Fibroblast of lung (primary cell): Measurements from ENCODE around the gene CACNA1A. TPM values are rescaled to one million over a fixed set of nuclear protein-coding genes. Genes with fewer than 3 reads are reported as not detected.
A peak's percentile ranks its signal among the peaks of the same experiment; 100 is the strongest.

ENCODE experiments used
- DNase-seq, 2 donors: peaks; one replicate each; pipeline versions ENCODE4 v3.0.0 to v3.0.0-alpha.2; 2010; ENCODE audit warnings: low read depth in 2 of 2
- H2AFZ ChIP-seq: 2 replicates; pipeline ENCODE4 v1.5.1; 2012; ENCODE audit warnings: low read length, control low read depth, inconsistent platforms
- H3K27ac ChIP-seq: 2 replicates; pipeline ENCODE4 v1.5.1; 2011; ENCODE audit warnings: low read length, control low read depth; ENCODE audit not compliant: insufficient read depth
- H3K27me3 ChIP-seq: 2 replicates; pipeline ENCODE4 v1.5.1; 2011; ENCODE audit warnings: mild to moderate bottlenecking, low read length; ENCODE audit not compliant: control insufficient read depth, insufficient read depth
- H3K36me3 ChIP-seq: 2 replicates; pipeline ENCODE4 v1.5.1; 2011; ENCODE audit warnings: low read length; ENCODE audit not compliant: control insufficient read depth, insufficient read depth
- H3K4me1 ChIP-seq: 2 replicates; pipeline ENCODE4 v1.5.1; 2011; ENCODE audit warnings: low read length; ENCODE audit not compliant: control insufficient read depth, insufficient read depth; ENCODE audit errors: extremely low read depth
- H3K4me2 ChIP-seq: 2 replicates; pipeline ENCODE4 v1.5.1; 2011; ENCODE audit warnings: low read length, control low read depth; ENCODE audit not compliant: insufficient read depth; ENCODE audit errors: extremely low read depth
- H3K4me3 ChIP-seq, 4 experiments: fragments of 200-600 bp in 1 of 4; sonication (generic) in 1 of 4; replicated peaks in 1 of 4; 2 replicates each; pipeline ENCODE4 v1.5.1; 2011 to 2016; ENCODE audit warnings: low read length in 4 of 4, low read depth in 3 of 4, mild to moderate bottlenecking in 3 of 4, control low read depth in 2 of 4, inconsistent platforms in 1 of 4, mixed read lengths in 1 of 4; ENCODE audit not compliant: insufficient read depth in 1 of 4; ENCODE audit errors: control extremely low read depth in 1 of 4
- H3K79me2 ChIP-seq: 2 replicates; pipeline ENCODE4 v1.5.1; 2012; ENCODE audit warnings: mild to moderate bottlenecking, low read length, inconsistent platforms; ENCODE audit not compliant: control insufficient read depth, insufficient read depth
- H3K9ac ChIP-seq: 2 replicates; pipeline ENCODE4 v1.5.1; 2011; ENCODE audit warnings: mild to moderate bottlenecking, low read length, control low read depth; ENCODE audit not compliant: insufficient read depth
- H3K9me3 ChIP-seq: 2 replicates; pipeline ENCODE4 v1.5.1; 2012; ENCODE audit warnings: low read depth, low read length; ENCODE audit not compliant: control insufficient read depth, insufficient read depth
- H4K20me1 ChIP-seq: 2 replicates; pipeline ENCODE4 v1.5.1; 2011; ENCODE audit warnings: low read length; ENCODE audit not compliant: control insufficient read depth, insufficient read depth; ENCODE audit errors: extremely low read depth
- EZH2 ChIP-seq: IDR thresholded peaks from 2 replicates; pipeline ENCODE4 v1.5.1; 2012; ENCODE audit warnings: low read length, control low read depth, mild to moderate bottlenecking; ENCODE audit errors: missing control alignments
- polyA plus RNA-seq, 2 donors: library from polyadenylated mRNA; depleted of rRNA in 1 of 2; stranded (reverse) in 1 of 2; unstranded in 1 of 2; fragments of >200 nt; gene quantifications; 2 replicates each; pipeline ENCODE4 v1.2.1, GENCODE V29; 2011 to 2012; ENCODE audit warnings: missing spikeins in 1 of 2
- total RNA-seq: library from RNA; depleted of rRNA; stranded (reverse); fragments of >200 nt; gene quantifications from 2 replicates; pipeline ENCODE4 v1.2.1, GENCODE V29; 2014
- TF ChIP-seq, protein P1 (sequence below), 2 donors: IDR thresholded peaks in 1 of 2; conservative IDR thresholded peaks in 1 of 2; 1 replicate in 1 of 2; 2 replicates in 1 of 2; pipeline ENCODE4 v1.5.1; 2011 to 2012; ENCODE audit warnings: low read length in 2 of 2, control low read depth in 1 of 2, inconsistent platforms in 1 of 2, low read depth in 1 of 2, mild to moderate bottlenecking in 1 of 2

CACNA1A gene
- total and polyA plus RNA-seq, 2 donors (not counting 1 experiment from before 2014, with no cell fraction given): 0.96 to 9.7 TPM

DNA sequence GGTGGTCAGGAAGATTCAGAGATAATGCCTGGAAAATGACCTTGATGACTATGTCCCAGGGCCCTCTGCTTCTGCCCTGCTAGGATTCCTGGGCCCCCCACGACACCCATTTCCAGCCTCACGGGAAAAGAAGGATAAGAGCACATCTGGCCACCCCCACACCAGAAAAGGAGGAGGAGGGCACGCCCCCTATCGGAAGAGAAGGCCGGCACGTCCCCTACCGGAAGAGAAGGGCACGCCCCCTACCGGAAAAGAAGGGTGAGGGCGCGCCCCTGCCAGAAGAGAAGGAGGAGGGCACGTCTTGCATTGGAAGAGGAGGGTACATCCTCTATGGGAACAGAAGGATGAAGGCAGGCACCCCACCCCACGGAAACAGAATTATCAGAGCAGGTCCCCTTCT lies 271.8 kb downstream of the CACNA1A start:
- Histone ChIP-seq H3K9me3 (no peaks in the 10 kb centered on the region), H3K4me1 (no peaks in the 10 kb centered on the region), H2AFZ (no peak overlapping the region), H3K27ac (no peak overlapping the region), H3K4me2 (no peak overlapping the region), H4K20me1 (no peaks in the 10 kb centered on the region), H3K79me2 (no peaks in the 10 kb centered on the region), H3K4me3 (no peak overlapping the region), H3K27me3 (peaks cover 8% of the 10 kb centered on the region), H3K9ac (no peak overlapping the region), H3K36me3 (no peaks in the 10 kb centered on the region)
- no peak for TF ChIP-seq EZH2
- TF ChIP-seq, protein P1, sequence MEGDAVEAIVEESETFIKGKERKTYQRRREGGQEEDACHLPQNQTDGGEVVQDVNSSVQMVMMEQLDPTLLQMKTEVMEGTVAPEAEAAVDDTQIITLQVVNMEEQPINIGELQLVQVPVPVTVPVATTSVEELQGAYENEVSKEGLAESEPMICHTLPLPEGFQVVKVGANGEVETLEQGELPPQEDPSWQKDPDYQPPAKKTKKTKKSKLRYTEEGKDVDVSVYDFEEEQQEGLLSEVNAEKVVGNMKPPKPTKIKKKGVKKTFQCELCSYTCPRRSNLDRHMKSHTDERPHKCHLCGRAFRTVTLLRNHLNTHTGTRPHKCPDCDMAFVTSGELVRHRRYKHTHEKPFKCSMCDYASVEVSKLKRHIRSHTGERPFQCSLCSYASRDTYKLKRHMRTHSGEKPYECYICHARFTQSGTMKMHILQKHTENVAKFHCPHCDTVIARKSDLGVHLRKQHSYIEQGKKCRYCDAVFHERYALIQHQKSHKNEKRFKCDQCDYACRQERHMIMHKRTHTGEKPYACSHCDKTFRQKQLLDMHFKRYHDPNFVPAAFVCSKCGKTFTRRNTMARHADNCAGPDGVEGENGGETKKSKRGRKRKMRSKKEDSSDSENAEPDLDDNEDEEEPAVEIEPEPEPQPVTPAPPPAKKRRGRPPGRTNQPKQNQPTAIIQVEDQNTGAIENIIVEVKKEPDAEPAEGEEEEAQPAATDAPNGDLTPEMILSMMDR (conservative IDR thresholded peaks at IDR 0.05 in 1 of 2, IDR thresholded peaks at IDR 0.05 in 1 of 2; ENCODE audit: low read depth in 1 of 2, low read length in 2 of 2): peak; percentile 26 to 41
- peak; percentile 9 for DNase-seq

DNA sequence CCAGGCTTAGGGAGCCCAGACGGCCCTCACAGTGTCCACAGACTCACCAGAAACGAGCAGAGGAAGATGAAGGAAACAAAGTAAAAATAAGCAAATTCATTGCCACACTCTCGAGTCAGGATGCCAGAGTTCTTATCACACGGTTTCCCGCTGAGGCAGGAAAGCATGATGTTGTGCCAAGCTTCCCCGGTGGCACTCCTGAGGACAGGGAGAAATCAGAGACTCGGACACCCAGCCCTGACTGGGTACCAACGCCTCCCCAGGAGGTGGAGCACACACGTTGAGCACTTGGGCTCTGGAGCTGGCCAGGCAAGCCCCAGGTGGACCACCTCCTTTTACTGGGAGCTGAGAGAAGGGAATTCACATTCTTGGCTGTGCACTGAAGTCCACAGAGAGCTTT lies 274.6 kb downstream of the CACNA1A start:
- Histone ChIP-seq H3K9ac (no peak overlapping the region), H3K4me2 (no peak overlapping the region), H2AFZ (no peak overlapping the region), H3K9me3 (no peaks in the 10 kb centered on the region), H3K79me2 (no peaks in the 10 kb centered on the region), H3K27ac (no peak overlapping the region), H3K4me1 (no peaks in the 10 kb centered on the region), H4K20me1 (no peaks in the 10 kb centered on the region), H3K27me3 (peaks cover 11% of the 10 kb centered on the region), H3K4me3 (no peak overlapping the region), H3K36me3 (no peaks in the 10 kb centered on the region)
- TF ChIP-seq, protein P1 (conservative IDR thresholded peaks at IDR 0.05 in 1 of 2, IDR thresholded peaks at IDR 0.05 in 1 of 2; ENCODE audit: low read depth in 1 of 2, low read length in 2 of 2): no peak
- TF ChIP-seq EZH2: no peak
- no peak for DNase-seq

DNA sequence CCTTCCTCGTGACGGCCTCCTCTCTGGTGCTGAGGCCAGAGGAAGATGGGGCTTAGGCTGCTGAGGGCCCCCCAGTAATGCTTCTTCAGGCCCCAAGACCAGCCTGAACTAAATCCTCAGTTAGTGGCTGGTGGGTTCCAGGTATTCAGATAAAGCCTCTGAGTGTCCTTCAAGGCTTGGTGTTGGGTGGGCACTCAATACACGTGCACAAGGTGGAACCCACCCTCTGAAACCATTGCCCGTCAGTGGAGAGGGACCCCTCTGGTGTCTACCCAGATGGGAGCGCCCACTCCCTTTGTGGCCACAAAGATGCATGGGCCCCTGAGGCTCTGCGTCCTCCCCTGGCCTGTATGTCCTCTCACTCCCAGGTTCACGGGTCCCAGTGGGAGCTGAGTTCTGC lies 277.0 kb downstream of the CACNA1A start:
- Histone ChIP-seq H3K9me3 (no peaks in the 10 kb centered on the region), H4K20me1 (no peaks in the 10 kb centered on the region), H3K79me2 (no peaks in the 10 kb centered on the region), H3K27me3 (peaks cover 11% of the 10 kb centered on the region), H3K27ac (no peak overlapping the region), H3K4me3 (no peak overlapping the region), H3K4me1 (no peaks in the 10 kb centered on the region), H3K36me3 (no peaks in the 10 kb centered on the region), H3K4me2 (no peak overlapping the region), H2AFZ (no peak overlapping the region), H3K9ac (no peak overlapping the region)
- TF ChIP-seq, protein P1 (conservative IDR thresholded peaks at IDR 0.05 in 1 of 2, IDR thresholded peaks at IDR 0.05 in 1 of 2; ENCODE audit: low read depth in 1 of 2, low read length in 2 of 2): no peak
- no peak for TF ChIP-seq EZH2
- DNase-seq: no peak
